IPS-20b (cell line): ENCODE results near the gene UCHL1.
A peak's percentile ranks its signal among the peaks of the same experiment; 100 is the strongest.

Source experiments
- H3K27ac ChIP-seq: one replicate; pipeline ENCODE4 v1.5.1; 2013; ENCODE audit warnings: low read length
- H3K27me3 ChIP-seq: 2 replicates; pipeline ENCODE4 v1.6.1; 2013; ENCODE audit warnings: mild to moderate bottlenecking, low read length, inconsistent platforms; ENCODE audit not compliant: insufficient read depth
- H3K36me3 ChIP-seq: 2 replicates; pipeline ENCODE4 v1.6.1; 2013; ENCODE audit warnings: low read depth, mild to moderate bottlenecking, inconsistent platforms, low read length, moderate library complexity; ENCODE audit not compliant: insufficient read depth
- H3K4me1 ChIP-seq: 2 replicates; pipeline ENCODE4 v1.6.1; 2013; ENCODE audit warnings: mild to moderate bottlenecking, control low read depth, inconsistent platforms, low read length, moderate library complexity; ENCODE audit not compliant: insufficient read depth
- H3K4me3 ChIP-seq: 2 replicates; pipeline ENCODE4 v1.5.1; 2013; ENCODE audit warnings: mild to moderate bottlenecking, low read length, inconsistent platforms
- H3K9ac ChIP-seq: 2 replicates; pipeline ENCODE4 v1.6.1; 2013; ENCODE audit warnings: low read depth, mild to moderate bottlenecking, inconsistent platforms, low read length, moderate library complexity
- H3K9me3 ChIP-seq: 2 replicates; pipeline ENCODE4 v1.6.1; 2013; ENCODE audit warnings: mild to moderate bottlenecking, low read depth, low read length, inconsistent platforms; ENCODE audit not compliant: insufficient read depth

UCHL1 gene

GRCh38 chr4:41256740-41257256 is at the start of gene UCHL1:
UCHL1 (plus strand) TSS chr4:41256928; CDS start chr4:41256977, 49 bp downstream.
- Histone ChIP-seq H3K27ac (peak within 1 kb of the TSS; percentile 86), H3K9me3 (no peaks in the 10 kb centered on the region), H3K36me3 (peaks cover 42% of the 10 kb centered on the region), H3K4me1 (peaks cover 17% of the 10 kb centered on the region; the same call in 1 of the 2 replicates), H3K9ac (peak within 1 kb of the TSS; percentile 93), H3K4me3 (peak within 1 kb of the TSS; percentile 97), H3K27me3 (no peaks in the 10 kb centered on the region)

DNA sequence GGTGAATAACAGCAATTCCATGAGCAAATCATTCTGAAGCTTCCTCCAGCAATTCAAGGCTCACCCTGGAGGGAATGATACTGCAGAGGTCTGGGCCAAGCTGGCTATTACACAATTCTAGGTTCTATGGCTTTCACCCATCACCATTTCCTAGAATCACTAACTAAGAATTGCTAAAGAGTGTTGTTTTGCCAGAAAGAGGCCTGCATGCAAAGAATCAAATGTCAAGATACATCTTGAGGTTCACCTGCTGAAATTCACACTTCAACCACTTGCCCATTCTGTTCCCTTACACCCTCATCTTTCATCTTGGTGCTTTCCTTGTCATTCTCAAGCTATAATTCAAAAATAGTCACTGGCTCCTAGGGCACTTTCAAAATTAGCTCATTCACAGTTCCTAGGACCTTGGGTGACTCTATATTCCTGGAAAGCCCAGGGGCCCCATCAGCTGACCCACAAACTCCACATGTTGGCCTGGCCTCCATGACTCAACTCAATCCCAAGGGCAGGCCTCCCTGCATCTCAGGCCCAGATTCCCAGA is 49.4 kb upstream of the UCHL1 start:
- peaks cover 3% of the 10 kb centered on the region for H3K27me3 ChIP-seq
- peaks cover 19% of the 10 kb centered on the region for H3K4me1 ChIP-seq
- H3K36me3 ChIP-seq = no peaks in the 10 kb centered on the region
- H3K9ac ChIP-seq = no peak overlapping the region
- no peaks in the 10 kb centered on the region for H3K9me3 ChIP-seq
- H3K27ac ChIP-seq = no peak overlapping the region
- no peak overlapping the region for H3K4me3 ChIP-seq

DNA sequence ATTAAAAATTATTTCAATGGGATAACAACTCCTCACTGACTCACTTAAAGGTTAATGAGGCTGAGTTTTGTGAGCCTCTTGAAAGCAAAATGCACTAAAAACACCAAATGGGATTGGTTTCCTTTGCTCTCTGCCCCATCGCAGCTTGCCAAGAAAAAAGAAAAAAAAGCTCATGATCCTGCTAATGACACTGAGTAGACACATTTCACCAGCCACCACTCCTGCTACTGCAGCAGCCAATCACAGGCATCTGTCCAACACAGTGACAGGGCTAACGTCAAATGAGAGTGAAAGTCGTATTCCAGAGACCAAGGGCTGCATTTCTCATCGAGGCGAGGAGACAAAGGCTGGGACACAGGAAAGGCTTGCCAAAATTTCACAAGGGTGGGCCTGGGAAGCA is 47.5 kb upstream of the UCHL1 start:
- Histone ChIP-seq H3K27me3 (peaks cover 15% of the 10 kb centered on the region), H3K36me3 (no peaks in the 10 kb centered on the region), H3K4me3 (no peak overlapping the region), H3K9me3 (no peaks in the 10 kb centered on the region), H3K9ac (no peak overlapping the region), H3K27ac (no peak overlapping the region), H3K4me1 (peaks cover 24% of the 10 kb centered on the region)

GRCh38 chr4:41209901-41210300 is 46.8 kb upstream of the UCHL1 start:
- no peaks in the 10 kb centered on the region for H3K36me3 ChIP-seq
- no peak overlapping the region for H3K4me3 ChIP-seq
- H3K9me3 ChIP-seq = no peaks in the 10 kb centered on the region
- H3K4me1 ChIP-seq = peaks cover 17% of the 10 kb centered on the region
- no peak overlapping the region for H3K27ac ChIP-seq
- H3K27me3 ChIP-seq = peaks cover 15% of the 10 kb centered on the region
- H3K9ac ChIP-seq = no peak overlapping the region

- Histone ChIP-seq H3K4me3 (no peak overlapping the region), H3K9me3 (no peaks in the 10 kb centered on the region), H3K36me3 (no peaks in the 10 kb centered on the region), H3K27ac (no peak overlapping the region), H3K27me3 (peaks cover 15% of the 10 kb centered on the region), H3K9ac (no peak overlapping the region), H3K4me1 (peaks cover 14% of the 10 kb centered on the region)
Measured at GRCh38 chr4:41211951-41212615, 44.6 kb upstream of the UCHL1 start.

GRCh38 chr4:41212616-41213203 is 44.0 kb upstream of the UCHL1 start:
- Histone ChIP-seq H3K4me3 (peak overlapping the region; percentile 86), H3K27ac (no peak overlapping the region)

DNA sequence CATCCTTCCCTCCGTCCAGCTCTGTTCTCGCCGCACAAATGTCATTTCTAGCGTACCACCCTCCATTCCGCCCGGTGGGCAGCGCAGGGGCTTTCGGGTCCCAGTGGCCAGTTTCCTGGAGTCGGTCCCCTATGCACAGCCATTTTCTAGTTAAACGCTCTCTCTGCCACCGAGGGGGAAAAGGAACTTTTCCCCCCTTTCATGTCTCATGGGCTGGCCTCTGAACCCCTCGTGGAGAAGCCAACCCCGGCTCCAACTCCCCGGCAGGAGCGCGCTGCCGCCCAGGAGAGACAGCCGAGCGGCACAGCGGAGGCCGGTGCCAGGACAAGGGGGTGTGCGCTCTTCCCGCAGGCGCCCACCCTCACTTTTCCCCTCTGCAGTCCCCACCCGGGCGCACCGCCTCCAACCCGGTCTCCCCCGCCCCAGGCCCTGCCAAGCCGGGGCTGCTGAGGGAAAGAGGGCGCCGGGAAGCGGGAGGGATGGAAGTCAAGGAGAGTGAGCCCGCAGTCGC is 43.0 kb upstream of the UCHL1 start:
- Histone ChIP-seq H3K36me3 (no peaks in the 10 kb centered on the region), H3K9me3 (no peaks in the 10 kb centered on the region), H3K4me1 (peaks cover 18% of the 10 kb centered on the region), H3K4me3 (peak overlapping the region; percentile 86), H3K9ac (peak overlapping the region; percentile 73; the same call in 1 of the 2 replicates), H3K27ac (no peak overlapping the region), H3K27me3 (peaks cover 15% of the 10 kb centered on the region)

More at GRCh38 chr4:41212616-41213203, 44.0 kb upstream of the UCHL1 start:
- Histone ChIP-seq H3K9me3 (no peaks in the 10 kb centered on the region), H3K4me1 (peaks cover 18% of the 10 kb centered on the region), H3K9ac (peak overlapping the region; percentile 73; the same call in 1 of the 2 replicates), H3K27me3 (peaks cover 15% of the 10 kb centered on the region), H3K36me3 (no peaks in the 10 kb centered on the region)

DNA sequence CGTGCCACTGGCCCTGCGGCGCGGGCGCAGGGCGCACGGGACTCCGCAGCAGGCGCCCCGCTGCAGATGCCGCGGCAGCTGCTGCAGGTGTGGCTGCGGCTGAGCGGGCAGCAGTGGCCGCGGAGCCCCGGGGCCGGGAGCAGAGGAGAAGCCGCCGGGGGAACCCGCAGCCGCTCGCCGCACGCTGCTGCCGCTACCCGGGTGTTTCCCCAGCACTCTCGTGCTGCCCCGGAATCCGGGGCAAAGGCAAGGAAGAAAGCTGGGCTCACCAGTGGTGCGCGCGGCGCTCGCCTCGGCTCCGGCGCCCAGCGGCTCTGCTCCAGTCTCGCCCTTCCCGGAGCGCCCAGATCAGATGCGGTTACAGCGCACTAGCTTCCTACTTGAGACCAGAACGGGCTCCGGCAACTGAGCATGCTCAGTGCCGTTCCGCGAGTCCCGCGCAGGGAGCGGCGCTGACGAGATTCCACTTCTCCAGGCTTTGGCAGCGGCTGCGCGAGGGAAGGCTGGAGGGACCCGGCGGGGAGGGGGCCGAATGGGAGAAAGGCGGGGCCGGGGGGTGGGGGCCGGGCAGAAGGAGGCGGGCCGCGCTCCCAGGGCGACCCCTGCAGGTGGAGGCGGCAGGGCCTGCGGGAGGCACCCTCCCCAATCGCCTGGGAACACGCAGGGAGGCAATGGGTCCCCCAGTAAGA is 42.4 kb upstream of the UCHL1 start, which contains the start of gene APBB2:
TSS of gene APBB2 (minus strand) at position 407 of the 689 bp plus-strand sequence. CDS start 181,288 bp downstream, outside the sequence.
- Histone ChIP-seq H3K4me3 (peak within 1 kb of the TSS; percentile 86), H3K27ac (peak within 1 kb of the TSS; percentile 17)

DNA sequence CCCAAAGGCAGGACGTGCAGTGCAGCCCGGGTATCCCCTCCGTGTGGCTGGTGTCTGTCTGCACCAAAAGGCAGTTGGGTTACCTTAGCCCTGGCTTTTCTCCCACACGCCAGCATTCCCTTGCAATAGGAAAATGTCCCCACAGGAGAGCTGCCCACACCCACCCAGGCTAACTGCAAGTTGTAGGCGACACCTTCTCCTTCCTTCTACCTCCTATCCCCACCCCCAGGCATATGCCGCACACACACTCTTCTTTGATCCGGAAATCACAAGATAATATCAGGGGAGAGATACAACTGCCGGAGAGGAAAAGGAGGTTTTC is 41.9 kb upstream of the UCHL1 start:
- Histone ChIP-seq H3K9me3 (no peaks in the 10 kb centered on the region), H3K27ac (no peak overlapping the region), H3K9ac (no peak overlapping the region), H3K4me1 (peaks cover 18% of the 10 kb centered on the region), H3K36me3 (no peaks in the 10 kb centered on the region), H3K4me3 (peak overlapping the region; percentile 43; the same call in 1 of the 2 replicates), H3K27me3 (peaks cover 15% of the 10 kb centered on the region)

More for the DNA sequence above, 42.4 kb upstream of the UCHL1 start, which contains the start of gene APBB2:
- Histone ChIP-seq H3K36me3 (no peaks in the 10 kb centered on the region), H3K9me3 (no peaks in the 10 kb centered on the region), H3K4me1 (peaks cover 18% of the 10 kb centered on the region), H3K9ac (peak within 1 kb of the TSS; percentile 73), H3K27me3 (peaks cover 15% of the 10 kb centered on the region)

DNA sequence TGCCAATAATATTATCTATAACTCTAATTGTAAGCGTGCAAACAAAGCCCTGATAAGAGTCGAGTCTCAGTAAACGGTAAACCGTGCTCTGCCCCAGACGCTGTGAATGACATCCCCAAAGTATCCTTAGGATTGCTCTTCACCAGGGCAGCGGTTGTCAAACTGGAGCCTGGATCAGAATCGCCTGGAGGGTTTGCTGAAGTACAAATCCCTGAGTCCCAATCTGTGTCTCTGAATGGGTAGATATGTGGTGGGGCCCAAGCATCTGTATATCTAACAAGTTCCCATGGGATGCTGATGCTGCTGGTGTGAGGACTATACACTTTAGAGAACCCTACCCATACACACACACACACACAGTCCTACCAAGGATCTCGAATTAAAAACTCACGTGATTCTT is 41.6 kb upstream of the UCHL1 start:
- Histone ChIP-seq H3K27me3 (peaks cover 15% of the 10 kb centered on the region), H3K27ac (no peak overlapping the region), H3K9ac (no peak overlapping the region; the same call in 1 of the 2 replicates), H3K36me3 (no peaks in the 10 kb centered on the region), H3K9me3 (no peaks in the 10 kb centered on the region), H3K4me3 (peak overlapping the region; percentile 43; the same call in 1 of the 2 replicates), H3K4me1 (peaks cover 18% of the 10 kb centered on the region)

DNA sequence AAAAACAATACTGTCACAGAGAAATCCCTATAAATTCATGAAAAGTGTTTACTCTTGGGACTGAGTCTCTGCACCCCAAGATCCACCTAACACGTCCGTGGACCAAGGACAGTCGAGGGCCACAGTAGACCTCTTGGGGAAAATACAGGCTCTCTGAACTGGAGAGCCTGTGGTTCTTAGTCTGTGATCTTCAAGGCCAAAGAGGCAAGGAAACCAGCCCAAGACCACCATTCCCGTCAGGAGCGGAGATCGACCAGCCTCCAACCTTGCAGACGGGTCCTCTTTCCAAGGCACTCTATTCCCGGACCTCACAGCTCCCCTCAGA is 40.8 kb upstream of the UCHL1 start:
- H3K4me3 ChIP-seq = peak overlapping the region; percentile 76

More for the DNA sequence above, 40.8 kb upstream of the UCHL1 start:
- Histone ChIP-seq H3K27me3 (peaks cover 15% of the 10 kb centered on the region), H3K27ac (peak overlapping the region; percentile 71), H3K9ac (peak overlapping the region; percentile 85), H3K9me3 (no peaks in the 10 kb centered on the region), H3K4me1 (peaks cover 18% of the 10 kb centered on the region), H3K36me3 (no peaks in the 10 kb centered on the region)
